ENCODE data around the gene WASL.

DNA sequence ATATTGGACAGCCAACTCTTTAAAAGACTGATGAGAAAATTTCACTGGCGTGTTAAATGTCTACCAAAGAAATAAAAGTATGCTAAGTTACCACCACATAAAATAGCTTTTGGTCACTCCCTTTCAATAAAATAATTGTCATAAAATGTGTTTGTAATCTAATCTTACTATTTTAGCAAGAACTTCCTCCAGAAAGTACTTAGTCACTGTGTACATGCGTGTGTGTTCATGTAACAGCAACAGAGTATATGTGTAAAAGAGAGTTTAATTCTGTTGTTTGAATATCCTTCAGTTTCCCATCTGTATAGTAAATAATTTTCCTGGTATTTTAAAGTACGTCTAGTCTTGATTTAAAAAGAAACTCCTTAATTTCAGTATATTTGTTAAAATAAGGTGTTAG, 35.0 kb upstream of the WASL start:
- TF ChIP-seq, protein P1, sequence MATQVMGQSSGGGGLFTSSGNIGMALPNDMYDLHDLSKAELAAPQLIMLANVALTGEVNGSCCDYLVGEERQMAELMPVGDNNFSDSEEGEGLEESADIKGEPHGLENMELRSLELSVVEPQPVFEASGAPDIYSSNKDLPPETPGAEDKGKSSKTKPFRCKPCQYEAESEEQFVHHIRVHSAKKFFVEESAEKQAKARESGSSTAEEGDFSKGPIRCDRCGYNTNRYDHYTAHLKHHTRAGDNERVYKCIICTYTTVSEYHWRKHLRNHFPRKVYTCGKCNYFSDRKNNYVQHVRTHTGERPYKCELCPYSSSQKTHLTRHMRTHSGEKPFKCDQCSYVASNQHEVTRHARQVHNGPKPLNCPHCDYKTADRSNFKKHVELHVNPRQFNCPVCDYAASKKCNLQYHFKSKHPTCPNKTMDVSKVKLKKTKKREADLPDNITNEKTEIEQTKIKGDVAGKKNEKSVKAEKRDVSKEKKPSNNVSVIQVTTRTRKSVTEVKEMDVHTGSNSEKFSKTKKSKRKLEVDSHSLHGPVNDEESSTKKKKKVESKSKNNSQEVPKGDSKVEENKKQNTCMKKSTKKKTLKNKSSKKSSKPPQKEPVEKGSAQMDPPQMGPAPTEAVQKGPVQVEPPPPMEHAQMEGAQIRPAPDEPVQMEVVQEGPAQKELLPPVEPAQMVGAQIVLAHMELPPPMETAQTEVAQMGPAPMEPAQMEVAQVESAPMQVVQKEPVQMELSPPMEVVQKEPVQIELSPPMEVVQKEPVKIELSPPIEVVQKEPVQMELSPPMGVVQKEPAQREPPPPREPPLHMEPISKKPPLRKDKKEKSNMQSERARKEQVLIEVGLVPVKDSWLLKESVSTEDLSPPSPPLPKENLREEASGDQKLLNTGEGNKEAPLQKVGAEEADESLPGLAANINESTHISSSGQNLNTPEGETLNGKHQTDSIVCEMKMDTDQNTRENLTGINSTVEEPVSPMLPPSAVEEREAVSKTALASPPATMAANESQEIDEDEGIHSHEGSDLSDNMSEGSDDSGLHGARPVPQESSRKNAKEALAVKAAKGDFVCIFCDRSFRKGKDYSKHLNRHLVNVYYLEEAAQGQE (IDR thresholded peaks at IDR 0.05; ENCODE audit: borderline replicate concordance), result no peak
- TF ChIP-seq, protein P2, sequence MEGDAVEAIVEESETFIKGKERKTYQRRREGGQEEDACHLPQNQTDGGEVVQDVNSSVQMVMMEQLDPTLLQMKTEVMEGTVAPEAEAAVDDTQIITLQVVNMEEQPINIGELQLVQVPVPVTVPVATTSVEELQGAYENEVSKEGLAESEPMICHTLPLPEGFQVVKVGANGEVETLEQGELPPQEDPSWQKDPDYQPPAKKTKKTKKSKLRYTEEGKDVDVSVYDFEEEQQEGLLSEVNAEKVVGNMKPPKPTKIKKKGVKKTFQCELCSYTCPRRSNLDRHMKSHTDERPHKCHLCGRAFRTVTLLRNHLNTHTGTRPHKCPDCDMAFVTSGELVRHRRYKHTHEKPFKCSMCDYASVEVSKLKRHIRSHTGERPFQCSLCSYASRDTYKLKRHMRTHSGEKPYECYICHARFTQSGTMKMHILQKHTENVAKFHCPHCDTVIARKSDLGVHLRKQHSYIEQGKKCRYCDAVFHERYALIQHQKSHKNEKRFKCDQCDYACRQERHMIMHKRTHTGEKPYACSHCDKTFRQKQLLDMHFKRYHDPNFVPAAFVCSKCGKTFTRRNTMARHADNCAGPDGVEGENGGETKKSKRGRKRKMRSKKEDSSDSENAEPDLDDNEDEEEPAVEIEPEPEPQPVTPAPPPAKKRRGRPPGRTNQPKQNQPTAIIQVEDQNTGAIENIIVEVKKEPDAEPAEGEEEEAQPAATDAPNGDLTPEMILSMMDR (IDR thresholded peaks at IDR 0.05; ENCODE audit: poor library complexity, severe bottlenecking), result no peak

Data from neural cell (in vitro differentiated cells).